ENCODE results near the gene DPH1.

Gene DPH1

DNA sequence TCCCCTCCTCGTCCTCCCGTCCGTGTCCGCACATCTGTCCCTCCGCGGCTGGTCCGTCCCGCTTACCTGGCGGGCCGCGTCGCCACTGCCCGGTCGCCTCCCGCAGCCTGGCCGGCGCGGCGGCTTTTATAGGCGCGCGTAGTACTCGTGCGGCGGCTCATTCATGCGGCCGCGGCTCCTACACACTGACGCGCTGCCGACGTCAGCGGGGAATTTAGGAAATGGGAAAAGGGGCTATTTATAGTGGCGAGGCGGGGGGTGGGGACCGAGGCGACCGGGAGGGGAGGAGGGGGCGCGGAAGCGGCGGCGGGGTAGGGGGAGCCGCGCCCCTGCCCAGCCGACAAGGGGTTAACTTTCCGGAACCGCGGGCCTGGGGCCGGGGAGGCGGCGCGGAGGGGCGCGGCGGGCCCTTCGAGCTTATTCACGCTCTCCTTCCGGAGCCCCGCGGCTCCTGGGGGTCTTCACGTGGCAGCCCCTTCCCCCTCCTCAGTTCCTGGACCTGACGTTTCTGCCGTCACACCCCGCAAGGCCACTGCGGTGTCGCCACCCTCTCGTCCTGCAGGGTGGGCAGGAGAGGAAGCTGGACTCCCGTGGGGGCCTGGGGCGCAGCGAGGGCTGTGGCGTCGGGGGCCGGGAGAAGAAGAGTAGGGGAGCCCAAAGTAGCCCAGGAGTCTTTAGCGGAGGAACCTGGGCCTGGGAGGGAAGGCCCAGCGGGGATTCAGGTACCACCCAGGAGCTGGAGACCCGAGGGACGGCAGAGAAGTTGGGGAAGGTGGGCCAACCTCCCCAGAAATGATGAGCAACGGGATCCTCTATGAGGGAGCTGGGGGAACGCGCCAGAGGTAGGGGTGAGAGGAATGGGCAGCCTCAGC lies 21.3 kb downstream of the DPH1 start:
- peak; percentile 54 for DNase-seq

DNA sequence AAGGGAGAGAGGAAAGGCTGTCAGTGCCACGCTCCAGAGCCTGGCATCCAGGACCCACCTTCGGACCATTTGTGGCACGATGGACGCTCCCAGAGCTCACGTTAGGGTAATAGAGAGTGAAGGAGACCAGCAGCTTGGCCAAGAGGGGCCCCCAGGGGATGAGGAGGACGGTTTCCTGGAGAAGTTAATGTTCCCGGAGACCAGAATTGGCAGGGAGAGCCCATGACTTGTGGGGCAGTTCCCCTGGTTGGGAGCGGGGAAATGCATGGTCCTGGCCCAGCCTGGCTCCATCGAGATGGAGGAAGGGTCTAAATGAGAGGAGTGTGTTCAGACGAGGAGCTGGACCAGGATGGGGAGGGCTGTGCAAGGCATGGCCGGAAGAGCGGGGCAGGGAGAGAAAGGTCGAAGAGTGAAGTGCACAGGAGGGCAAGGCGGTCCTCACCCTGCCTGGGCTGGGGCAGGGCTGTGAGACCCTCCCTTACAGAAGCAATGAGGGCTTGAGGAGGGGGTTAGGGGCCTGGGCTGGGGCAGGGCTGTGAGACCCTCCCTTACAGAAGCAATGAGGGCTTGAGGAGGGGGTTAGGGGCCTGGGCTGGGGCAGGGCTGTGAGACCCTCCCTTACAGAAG lies 22.1 kb downstream of the DPH1 start:
- DNase-seq: no peak

DNA sequence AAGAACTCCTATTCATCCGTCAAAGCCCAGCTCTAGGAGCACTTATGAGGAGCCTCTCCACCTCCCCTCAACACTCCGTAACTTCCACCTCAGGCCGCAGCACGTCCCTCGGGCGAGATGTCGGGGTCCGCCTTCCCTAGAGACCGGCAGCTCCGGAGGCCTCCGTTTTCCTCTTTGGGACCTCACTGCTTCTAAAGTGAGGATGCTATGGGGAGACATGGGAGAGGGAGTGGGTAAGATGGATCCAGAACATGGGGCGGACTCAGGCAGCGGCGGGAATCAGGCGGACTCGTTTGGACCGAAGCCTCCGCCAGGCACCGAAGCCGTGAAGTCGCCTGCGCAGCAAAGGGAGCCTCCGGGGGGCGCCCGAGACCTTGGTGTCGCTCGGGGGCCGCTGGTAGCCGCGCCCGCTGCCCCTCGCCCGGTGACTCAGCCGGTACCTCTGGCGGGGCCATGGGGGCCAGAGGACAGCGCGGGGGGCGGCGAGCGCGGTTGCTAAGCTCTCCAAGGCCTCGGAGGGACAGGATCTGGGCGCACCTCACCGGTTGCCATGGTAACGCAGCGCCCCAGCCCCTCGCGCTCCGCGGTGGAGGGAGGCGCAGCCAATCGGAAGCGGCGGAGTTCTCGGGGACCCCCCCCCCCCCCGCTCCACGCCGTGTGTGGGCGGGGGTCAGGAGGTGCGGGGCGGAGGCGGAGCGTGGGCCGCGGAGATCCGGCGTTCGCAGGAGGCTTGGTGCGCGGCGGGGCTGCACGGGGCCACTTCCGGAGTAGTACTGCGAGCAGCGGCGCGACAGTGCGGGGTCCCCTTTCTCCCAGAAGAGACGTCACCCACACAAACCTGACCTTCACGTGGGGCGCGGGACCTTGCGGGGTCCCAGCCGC lies 23.7 kb downstream of the DPH1 start:
- peak; percentile 63 for DNase-seq

DNA sequence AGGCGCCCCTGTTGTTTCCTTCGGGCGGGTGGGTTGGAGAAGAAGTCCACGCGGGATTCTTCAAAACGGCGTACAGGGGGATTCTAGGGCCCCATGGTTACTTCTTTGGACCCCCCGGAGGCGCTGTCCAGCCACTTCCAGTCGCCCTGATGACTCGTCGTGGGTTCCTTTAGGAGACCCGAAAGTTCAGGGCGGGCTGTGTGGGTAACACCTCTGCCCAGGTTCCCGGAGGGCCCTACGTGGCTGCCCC lies 24.2 kb downstream of the DPH1 start:
- DNase-seq: no peak

DNA sequence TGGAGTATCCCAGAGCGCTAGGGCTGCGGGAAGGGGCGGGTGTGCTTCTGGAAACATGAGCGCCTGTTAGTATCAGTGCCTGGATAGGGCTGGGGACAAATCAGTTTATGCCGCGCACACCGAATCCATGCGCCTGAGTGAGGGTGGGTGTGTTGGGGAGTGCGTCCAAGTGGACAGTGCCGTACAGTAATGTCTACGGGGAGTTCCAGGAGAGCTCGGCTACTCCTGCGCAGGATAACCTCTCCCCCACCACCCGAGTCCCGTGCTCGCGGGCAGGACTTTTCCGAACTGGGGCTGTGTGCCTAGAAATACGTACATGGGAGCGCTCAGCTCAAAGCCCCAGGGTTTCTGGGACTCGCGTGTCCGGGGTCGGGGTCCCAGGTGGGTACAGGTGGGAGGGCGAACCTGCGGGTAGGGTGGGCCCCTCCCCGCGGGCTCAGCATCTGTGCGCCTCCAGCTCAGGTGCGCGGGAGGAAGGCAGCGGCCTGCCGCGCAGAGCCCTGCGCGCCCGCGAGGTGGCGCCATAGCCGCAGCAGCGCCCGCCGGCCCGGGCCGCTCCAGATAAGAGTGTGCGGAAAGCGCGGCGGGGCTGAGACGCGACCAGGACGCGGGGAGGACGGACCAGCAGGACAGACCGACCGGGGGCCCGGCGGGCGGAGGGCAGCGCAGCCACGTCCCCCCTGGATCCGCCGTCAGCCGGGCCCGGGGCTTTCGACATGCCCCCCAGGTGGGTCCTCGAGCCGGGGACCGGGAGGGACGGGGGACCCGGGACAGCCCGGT lies 24.7 kb downstream of the DPH1 start, which contains the start of gene HIC1:
Gene HIC1, plus strand, starts transcription at position 592 of the 780 bp plus-strand sequence. CDS start 1,588 bp downstream, outside the sequence.
- DNase-seq: peak; percentile 69

DNA sequence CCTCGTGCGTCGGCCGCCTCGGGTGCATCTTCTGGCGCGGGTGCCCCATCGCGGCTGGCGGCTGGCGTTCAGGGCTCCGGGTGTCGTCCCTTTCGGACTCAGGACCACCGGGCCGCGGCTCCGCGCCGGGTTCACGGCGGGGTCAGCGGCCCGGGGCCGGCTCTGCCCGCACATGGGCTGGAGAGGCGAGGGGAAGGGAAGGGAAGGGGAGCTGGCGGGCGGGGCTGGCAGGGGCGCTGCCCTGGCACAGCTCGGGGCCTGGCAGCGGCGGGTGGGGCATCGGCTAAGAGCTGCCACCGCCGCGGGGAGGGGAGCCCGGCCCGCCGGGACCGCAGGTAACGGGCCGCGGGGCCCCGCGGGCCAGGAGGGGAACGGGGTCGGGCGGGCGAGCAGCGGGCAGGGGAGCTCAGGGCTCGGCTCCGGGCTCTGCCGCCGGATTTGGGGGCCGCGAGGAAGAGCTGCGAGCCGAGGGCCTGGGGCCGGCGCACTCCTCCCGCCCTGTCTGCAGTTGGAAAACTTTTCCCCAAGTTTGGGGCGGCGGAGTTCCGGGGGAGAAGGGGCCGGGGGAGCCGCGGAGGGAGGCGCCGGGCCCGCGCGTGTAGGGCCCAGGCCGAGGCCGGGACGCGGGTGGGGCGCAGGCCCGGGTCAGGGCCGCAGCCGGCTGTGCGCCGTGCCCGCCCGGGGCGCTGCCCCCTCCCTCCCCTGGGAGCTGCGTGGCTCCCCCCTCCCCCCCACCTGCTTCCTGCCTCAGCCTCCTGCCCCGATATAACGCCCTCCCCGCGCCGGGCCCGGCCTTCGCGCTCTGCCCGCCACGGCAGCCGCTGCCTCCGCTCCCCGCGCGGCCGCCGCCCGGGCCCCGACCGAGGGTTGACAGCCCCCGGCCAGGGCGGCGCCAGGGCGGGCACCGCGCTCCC lies 25.6 kb downstream of the DPH1 start:
- DNase-seq: peak; percentile 10

DNA sequence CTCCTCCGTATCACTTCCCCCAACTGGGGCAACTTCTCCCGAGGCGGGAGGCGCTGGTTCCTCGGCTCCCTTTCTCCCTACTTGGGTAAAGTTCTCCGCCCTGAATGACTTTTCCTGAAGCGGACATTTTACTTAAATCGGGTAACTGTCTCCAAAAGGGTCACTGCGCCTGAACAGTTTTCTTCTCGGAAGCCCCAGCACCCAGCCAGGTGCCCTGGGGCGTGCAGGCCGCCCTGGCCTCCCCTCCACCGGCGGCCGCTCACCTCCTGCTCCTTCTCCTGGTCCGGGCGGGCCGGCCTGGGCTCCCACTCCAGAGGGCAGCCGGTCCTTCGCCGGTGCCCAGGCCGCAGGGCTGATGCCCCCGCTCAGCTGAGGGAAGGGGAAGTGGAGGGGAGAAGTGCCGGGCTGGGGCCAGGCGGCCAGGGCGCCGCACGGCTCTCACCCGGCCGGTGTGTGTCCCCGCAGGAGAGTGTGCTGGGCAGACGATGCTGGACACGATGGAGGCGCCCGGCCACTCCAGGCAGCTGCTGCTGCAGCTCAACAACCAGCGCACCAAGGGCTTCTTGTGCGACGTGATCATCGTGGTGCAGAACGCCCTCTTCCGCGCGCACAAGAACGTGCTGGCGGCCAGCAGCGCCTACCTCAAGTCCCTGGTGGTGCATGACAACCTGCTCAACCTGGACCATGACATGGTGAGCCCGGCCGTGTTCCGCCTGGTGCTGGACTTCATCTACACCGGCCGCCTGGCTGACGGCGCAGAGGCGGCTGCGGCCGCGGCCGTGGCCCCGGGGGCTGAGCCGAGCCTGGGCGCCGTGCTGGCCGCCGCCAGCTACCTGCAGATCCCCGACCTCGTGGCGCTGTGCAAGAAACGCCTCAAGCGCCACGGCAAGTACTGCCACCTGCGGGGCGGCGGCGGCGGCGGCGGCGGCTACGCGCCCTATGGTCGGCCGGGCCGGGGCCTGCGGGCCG lies 26.5 kb downstream of the DPH1 start:
- DNase-seq: peak; percentile 43

DNA sequence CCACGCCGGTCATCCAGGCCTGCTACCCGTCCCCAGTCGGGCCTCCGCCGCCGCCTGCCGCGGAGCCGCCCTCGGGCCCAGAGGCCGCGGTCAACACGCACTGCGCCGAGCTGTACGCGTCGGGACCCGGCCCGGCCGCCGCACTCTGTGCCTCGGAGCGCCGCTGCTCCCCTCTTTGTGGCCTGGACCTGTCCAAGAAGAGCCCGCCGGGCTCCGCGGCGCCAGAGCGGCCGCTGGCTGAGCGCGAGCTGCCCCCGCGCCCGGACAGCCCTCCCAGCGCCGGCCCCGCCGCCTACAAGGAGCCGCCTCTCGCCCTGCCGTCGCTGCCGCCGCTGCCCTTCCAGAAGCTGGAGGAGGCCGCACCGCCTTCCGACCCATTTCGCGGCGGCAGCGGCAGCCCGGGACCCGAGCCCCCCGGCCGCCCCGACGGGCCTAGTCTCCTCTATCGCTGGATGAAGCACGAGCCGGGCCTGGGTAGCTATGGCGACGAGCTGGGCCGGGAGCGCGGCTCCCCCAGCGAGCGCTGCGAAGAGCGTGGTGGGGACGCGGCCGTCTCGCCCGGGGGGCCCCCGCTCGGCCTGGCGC lies 27.3 kb downstream of the DPH1 start:
- no peak for DNase-seq

DNA sequence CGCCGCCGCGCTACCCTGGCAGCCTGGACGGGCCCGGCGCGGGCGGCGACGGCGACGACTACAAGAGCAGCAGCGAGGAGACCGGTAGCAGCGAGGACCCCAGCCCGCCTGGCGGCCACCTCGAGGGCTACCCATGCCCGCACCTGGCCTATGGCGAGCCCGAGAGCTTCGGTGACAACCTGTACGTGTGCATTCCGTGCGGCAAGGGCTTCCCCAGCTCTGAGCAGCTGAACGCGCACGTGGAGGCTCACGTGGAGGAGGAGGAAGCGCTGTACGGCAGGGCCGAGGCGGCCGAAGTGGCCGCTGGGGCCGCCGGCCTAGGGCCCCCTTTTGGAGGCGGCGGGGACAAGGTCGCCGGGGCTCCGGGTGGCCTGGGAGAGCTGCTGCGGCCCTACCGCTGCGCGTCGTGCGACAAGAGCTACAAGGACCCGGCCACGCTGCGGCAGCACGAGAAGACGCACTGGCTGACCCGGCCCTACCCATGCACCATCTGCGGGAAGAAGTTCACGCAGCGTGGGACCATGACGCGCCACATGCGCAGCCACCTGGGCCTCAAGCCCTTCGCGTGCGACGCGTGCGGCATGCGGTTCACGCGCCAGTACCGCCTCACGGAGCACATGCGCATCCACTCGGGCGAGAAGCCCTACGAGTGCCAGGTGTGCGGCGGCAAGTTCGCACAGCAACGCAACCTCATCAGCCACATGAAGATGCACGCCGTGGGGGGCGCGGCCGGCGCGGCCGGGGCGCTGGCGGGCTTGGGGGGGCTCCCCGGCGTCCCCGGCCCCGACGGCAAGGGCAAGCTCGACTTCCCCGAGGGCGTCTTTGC lies 28.0 kb downstream of the DPH1 start:
- DNase-seq: no peak

DNA sequence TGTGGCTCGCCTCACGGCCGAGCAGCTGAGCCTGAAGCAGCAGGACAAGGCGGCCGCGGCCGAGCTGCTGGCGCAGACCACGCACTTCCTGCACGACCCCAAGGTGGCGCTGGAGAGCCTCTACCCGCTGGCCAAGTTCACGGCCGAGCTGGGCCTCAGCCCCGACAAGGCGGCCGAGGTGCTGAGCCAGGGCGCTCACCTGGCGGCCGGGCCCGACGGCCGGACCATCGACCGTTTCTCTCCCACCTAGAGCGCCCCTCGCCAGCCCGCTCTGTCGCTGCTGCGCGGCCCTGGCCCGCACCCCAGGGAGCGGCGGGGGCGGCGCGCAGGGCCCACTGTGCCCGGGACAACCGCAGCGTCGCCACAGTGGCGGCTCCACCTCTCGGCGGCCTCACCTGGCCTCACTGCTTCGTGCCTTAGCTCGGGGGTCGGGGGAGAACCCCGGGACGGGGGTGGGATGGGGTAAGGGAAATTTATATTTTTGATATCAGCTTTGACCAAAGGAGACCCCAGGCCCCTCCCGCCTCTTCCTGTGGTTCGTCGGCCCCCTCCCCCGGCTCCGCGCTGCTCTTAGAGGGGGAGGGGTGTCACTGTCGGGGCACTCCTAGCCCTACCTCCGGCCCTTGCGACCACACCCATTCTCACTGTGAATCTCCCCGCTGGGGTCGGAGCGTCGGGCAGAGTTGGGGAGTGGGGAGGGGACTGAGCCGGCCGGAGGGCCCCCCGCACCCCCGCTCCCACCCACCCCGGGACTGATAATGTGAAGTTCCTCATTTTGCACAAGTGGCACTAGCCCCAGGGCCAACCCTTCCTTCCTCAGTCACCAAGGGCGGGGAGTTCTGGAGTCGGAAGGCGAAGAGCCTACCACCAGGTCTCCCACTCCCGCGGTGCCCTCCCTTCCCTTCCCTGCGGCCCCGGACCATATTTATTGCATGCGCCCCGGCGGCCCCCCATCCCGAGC lies 28.9 kb downstream of the DPH1 start:
- peak; percentile 76 for DNase-seq

DNA sequence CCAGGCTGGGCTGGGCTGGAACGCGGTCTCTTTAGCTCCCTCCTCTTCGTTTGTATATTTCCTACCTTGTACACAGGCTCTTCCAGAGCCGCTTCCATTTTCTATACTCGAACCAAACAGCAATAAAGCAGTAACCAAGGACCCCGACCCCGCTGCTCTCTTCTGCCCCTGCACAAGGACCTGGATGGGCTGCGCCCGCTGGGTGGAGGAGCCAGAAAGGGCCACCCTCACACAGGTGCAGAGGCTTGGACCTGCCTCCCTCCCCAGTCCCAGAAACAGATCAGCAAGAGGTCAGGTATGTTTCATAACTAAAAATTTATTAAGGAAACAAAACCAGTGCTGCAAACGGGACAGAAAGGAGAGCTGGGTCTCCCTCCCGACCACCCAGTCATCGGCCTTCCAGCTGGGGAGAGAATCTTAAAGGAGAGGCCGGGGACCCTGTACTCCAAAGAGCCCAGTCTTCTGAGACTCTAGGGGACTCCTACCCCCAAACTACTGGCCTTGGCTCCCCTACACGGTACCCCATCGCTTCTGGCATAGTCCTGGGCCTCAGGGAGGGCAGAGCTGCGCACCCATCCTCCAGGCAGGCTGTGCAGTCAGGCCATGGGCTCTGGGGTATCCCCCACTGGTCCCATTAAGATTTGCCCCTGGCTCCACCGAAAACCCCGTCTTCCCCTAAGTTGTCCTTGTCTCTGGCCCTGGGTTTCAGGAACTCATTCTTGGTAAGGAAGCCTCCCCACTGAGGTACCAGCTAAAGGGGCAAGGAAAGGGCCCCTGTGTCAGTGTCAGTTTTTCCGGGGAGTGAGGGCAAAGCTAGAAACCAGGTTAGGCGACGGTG lies 29.8 kb downstream of the DPH1 start:
- no peak for DNase-seq

DNA sequence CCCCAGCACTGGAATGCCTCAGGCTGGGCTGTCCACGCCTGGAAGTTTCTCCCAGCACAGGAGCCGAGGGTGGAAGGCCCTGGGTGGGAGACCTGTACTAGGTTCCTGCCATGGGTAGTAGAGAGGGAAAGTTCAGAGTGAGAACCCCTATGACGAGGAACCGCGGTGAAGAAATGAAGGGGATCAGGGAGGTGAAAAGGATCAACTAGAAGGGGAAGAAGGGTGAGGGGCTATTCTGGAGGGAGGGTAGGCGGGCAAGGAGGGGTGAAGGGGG lies 30.4 kb downstream of the DPH1 start:
- DNase-seq: no peak

DNA sequence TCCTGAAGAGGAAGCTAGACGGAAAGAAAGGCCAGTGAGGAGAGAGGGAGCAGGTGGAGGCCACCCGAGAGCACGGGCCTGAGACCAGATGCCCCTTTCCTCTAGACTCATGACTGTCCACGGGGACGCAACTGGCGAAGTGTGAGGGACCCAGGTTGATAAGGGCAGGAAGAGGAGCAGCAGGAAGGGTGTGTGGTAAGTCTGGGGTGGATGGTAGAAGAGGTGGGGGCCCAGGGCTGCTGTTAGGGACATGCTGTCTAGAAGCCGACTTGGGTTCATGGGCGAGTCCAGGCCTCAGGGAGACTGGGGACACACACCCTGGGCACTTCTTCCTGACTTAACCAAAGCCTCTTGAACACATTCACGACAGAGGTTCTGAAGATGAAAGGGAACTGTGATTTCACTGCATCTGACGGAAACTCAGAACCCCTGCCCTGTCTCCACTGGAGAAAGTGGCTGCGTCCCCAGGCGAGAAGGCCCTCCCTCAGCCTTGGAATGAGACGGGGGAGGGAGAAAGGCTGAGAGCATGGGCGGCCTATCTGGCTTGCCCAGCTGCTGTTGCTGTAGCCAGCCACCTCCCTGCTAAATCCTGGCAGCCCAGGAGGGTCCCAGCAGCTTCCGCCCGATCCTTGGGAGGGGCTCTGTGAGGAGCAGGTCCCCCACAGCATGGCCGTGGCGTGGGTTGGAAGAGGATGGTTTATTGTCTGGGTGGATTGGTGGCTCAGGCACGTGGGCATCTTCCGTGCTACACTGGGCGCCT lies 30.9 kb downstream of the DPH1 start:
- DNase-seq: no peak

DNA sequence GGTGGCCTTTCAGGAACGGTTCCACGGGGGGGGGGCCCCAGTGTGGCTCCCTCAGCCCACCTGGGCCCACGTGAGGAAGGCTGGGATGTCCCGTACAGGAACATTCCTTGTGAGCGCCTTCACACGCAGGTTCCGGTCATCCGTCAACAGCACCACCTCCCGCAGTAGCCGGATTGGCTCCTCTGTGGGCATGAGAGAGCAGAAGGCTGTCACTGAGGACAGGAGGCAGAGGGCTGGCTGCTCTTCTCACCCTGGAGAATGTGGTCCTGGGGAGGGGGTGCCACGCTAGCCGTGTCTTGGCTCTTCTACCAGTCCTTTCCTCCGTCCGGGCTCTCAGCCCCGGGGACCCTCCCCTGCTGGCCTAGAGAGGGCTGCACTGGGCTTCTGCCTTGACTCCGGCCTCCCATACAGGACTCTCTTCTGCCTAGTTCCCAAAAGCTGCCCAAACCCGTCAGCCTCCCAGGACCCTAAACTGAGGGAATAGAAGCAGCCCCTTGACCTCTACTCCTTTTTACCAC lies 31.5 kb downstream of the DPH1 start:
- DNase-seq: no peak

DNA sequence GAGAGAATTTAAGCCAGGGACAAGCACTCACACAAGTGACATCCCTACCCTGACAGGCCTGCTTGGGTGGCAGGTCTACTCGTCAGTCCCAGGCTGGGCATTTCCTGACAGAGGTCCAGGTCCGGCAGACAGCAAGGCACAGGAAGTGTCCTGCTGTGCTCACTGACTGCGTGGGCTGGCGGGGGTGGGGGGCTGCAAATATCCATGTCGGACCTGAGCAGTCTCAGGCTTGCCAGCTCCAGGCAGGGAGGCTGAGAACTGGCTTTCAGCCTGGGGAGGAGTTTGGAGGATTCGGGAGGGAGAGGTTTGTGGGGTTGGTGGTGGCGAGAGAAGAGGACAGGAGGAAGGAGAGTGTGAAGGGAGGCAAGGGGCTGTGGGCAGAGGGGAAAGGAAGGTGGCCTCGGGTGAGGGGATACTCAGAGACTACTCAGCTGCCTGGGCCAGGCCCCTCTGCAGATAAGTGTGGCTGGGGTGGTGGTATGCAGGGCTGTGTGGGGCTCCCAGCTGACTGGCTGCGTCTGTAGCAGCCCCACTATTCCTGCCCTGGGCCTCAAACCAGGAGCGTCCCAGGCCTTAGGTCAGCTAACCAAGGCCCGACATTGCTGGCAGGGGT lies 32.7 kb downstream of the DPH1 start:
- no peak for DNase-seq

Measured in inflammatory macrophage treated with lipopolysaccharide for 4 hours (primary cell).